HG03565 (cell line): Measurements from ENCODE around the gene CCDC81.

ENCODE experiments used
- ATAC-seq: cut with Tn5 transposase; IDR thresholded peaks from one replicate; pipeline ENCODE4 v1.9.1; 2021; ENCODE audit warnings: mild to moderate bottlenecking, moderate library complexity; ENCODE audit not compliant: unreplicated experiment

CCDC81 gene

DNA sequence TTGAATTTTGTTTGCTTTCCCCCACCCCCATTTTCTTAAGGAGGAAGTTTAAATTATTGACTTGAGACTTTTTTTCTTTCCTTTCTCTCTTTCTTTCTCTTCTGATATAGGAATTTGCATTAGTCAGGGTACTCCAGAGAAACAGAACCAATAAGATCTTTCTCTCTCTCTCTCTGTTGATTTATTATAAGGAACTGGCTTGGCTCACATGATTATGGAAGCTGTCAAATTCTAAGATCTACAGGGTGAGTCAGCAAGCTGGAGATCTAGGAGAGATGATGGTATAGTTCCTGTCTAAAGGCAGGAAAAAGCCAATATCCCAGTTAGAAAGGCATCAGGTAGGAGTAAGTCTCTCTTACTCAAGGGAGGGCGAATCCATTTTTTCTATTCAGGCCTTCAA, 64.0 kb downstream of the CCDC81 start:
- no peak for ATAC-seq

DNA sequence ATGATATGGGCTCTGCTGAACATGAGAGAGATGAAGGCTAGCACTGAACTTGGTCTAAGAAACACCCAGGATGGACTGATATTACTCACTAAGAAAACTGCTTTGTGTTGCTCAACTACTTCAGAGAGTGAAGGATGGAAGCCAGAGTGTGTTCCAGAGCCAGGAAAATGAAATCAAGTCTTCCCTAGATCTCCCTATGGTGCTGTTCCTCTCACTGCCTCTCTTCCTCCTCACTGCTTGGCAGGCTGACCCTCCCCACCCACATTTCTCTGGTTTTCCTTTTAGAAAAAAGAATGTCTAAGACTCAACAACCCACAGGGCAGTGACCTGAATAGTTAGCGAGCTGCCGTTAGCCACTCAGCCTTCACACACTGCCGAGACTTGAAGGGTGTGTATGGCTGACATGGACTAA, 65.6 kb downstream of the CCDC81 start:
- ATAC-seq: no peak

DNA sequence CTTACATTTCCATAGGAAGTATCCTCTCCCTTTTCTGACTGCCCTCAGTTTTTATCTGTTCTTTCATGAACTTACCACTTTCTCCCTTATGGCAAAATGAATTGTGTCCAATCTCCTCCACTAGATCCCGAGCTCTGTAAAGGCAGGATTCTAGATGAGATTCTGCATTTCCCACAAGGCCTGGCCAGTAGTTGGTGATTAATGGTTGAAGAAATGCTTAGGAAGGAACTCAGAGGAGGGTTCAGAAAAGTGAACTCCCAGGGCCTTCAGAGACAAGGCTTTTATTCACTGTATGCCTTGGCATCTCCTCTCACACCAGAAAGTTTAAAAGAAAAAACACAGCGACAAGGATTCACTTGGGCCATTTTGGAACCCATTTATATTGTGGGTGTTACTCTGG, 66.2 kb downstream of the CCDC81 start:
- ATAC-seq: no peak

DNA sequence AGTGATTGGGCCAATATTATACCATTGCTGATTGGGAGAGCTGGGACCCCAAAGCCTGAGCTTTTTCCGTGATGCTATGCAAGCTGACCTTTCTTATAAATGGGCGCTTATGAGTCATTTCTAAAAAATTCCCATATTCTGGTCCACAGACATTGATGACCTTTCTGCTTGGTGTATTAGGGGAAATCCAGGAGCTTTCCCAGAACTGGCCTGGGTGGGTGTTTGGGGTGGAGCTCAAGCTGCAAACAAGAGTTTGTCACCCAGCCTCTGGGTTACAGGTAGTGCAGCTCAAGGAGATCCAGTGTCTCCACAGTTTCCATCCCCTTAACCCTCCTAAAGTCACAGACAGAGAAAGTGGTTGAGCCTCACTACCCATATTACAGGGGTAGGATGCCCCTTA, 67.7 kb downstream of the CCDC81 start:
- no peak for ATAC-seq

DNA sequence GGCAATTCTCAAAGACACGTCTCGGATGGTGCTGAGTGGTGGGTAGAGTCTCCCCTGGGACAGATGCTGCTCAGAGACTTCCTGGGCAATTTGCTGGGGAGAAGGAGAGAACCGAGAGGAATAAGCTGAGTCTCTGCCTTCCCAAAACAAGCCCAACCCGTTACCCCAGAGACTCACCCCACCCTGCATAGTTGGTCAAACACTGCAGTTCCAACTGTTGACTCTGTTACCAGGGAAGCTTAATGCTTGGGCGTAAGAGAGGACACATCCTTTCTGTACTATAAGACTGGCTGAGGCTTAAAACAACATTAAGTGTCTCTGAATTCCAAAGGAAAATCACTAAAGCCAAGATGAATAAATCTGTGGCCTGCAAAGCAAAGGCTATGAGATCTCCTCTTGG, 68.1 kb downstream of the CCDC81 start:
- ATAC-seq: no peak

DNA sequence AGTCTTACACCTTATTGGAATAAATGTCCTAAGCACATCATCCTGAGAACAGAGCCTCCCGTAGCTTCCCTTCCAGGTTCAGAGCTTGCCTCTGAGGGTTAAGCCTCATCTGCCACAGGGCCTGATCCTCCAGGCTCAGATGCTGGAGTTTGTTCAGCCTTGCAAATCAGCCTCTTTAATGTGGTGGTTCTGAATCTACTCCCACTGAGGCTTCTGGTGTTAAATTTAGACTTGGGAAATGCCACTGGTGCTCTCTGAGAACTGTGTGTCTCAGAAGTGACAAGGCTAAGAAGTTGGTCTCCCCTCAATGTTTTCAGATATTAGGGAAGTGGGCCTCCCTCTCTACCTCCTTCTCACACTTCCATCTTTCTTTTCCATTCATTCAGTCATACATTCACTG, 68.7 kb downstream of the CCDC81 start:
- ATAC-seq: peak; percentile 41

DNA sequence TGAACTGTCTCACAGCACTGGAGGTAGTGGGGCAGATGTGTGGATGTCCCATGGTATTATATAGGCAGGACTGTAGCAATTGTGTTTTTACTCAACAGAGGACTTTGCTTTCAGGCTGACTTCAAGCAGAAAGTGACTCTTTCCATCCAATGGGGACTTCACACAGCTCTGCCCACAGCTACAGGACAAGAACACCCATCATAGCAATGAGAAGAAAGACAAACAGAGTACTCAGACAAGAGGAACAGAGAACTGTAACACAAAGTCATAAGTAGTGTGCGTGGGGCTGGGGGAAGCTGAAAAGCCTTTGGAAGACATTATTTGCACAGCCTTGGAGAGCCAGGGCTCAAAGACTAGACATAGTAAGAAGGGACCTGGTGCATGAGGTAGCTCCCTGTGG, 70.3 kb downstream of the CCDC81 start:
- no peak for ATAC-seq

DNA sequence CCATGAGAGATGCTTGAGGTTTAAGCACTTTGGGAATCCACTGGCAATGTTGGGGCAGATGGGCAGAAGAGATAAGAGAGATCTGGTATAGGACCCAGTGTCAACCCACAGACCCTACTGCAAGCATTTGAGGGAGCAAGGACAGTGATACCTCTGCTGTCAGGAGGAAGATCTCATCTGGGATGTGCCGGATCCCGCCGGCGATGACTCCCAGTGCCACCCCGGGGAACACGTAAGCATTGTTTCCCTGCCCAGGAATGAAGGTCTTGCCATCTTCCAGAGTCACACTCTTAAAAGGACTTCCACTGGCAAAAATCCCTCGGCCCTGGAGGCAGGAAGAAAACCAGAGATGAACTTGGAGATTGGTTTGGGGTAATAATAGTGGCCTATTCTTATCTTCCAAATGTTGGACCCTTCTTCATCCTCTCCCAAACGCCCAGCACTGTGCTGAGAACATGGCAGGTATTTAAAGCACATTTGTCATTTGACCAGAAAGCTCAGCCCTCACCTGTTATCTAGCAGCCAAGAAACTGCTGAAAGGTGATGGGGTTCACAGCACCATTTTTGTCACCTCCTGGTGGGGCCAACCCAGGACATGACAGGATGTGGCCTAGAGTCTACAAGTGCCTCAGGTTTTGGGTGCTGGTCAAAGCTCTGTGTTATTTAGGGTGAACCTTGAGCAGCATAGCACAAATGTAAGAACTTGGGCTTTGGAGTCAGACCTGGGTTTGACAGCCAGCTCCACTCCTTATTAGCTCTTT, 71.7 kb downstream of the CCDC81 start:
- no peak for ATAC-seq

DNA sequence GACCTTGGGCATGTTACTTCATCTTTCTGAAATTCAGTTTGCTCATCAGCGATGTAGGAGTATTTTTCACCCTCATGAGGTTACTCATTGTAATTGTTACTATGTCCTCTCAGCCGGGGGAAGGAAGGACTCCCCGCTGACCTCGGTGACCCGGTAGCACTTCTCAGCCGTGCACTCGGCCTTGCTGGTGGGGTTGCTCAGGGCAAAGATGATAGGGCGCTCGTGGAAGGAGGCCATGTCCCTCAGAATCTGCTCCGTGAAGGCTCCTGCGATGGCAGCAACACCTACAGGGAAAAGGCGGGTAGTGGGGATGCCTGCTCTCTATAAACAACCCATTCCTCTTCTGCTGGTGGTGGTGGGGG, 72.2 kb downstream of the CCDC81 start:
- no peak for ATAC-seq

DNA sequence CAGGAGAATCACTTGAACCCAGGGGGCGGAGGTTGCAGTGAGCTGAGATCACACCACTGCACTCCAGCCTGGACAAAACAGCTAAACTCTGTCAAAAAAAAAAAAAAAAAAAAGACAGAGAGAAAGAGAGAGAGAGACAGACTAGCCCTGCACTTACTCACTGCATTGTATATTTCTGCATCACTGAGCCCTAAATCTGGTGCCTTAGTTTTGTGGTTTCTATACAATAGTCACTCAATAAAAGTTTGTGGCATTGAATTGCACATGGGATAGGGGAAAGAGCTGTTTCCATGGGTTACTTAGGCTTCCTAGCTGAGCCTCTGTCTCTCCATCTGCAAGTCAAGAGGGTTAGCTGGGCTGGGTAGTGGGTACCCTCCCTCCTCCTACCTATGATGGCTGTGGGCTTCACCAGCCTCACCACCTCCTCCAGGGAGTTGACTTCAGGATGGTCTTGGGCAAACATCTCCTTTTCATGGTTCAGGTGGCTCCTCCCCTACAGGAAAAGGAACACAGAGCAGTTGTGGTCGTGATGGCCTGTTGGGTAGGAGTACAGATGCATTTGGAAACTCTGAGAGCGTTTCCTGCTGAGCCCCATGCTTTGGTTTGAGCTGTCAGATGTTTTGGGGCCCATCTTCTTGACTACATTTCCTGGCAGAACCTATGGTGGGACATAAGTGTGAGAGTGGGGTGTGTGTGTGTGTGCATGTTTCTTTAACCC, 73.2 kb downstream of the CCDC81 start:
- ATAC-seq: no peak

DNA sequence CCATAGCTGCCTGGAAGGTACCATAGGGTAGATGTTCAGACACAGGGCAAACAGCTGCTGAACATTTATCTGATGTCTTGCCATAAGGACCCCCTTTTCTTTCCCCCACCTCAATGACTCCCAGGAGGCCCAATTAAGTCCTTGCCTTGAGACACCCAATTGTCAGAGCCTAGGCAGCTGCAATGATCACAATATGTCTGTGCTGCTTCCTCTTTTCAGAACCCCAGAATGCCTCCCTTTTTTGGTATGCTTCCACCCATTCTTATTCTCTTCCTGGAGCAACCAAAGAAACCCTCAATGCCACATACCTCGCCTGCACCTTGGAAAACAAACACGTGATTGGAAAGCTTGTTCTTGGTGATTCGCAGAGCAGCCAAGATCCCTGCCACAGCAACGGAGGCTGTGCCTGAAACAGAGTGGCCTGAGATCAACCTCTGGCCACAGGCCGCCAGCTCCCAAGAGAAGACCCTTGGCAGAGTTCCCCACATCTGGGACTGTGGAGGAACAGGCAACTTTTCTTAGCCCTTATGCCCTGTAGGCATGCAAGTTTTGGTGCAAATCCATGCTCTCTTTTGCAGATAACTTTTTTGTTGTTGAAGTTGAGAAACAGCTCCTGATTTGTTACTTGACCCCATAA, 75.4 kb downstream of the CCDC81 start:
- no peak for ATAC-seq

DNA sequence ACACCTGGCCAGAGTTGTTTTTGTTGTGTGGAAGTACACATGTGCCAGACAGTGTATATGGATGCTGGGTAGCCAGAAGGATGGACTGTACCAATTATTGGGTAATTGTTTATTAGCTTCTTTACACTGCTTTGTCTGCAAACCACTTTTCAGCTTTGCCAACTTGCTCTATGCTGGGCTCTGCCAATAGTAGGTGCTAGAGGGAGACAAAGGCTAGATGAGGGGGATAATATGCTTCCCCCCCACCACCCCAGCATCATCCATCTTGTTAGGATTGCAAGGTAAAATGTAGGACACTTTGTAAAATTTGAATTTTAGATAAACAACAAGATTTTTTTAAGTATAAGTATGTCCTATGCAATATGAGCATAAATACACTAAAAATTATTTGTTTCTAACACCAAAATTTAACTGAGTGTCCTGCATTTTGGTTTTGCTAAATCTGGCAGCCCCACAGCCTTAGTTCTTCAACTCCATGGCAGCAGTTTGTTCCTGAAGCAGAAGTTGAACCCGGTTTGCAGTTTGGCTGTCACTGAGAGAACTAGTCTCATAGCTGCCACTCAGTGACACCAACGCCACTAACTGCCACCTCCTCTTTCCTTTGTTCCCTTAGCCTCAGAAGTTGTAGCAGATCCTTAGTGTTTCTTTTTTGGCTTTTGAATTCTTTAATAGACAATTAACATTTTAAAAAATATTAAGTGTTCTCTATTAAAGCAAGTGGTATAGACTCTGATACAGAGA, 78.8 kb downstream of the CCDC81 start:
- ATAC-seq: no peak

DNA sequence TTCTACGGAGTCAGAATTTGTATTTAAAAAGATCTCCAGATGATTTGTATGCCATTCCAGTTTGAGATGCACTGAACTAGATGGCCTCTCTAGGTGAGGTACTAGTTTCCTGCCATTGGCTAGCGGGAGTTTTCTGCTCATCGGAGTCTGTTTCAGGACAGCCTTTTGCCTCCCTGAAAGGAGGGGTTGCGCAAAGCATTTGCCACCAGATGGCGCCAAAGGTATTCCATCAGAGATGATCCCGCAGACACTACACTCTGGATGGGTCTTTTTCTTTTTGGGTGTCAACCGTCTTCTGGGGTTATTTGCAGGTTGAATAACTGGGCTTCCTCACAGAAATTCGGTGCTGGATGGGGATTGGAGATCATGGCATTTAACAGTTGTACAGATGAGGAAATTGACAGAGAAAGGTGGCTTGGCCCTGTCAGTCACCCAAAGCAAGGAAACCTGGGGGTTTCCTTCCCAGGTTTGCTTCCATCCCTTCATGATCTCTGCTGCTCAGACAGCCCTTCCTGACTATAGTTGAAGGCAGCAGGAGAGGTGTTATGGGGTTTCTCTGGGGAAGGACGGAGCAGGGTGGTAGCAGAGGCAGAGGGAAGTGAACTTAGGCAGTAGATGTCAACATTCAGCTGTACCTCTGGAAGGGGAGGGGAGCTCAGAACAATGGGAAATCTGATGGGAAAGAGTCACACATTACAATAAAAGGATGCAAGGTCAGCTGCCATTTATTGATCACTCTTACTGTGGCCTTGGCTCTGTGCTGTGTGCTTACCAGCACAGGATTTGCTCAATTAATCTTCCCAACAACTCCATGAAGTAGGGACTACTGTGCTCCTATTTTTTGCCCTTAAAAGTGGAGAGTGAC, 81.6 kb downstream of the CCDC81 start:
- peak; percentile 71 for ATAC-seq

DNA sequence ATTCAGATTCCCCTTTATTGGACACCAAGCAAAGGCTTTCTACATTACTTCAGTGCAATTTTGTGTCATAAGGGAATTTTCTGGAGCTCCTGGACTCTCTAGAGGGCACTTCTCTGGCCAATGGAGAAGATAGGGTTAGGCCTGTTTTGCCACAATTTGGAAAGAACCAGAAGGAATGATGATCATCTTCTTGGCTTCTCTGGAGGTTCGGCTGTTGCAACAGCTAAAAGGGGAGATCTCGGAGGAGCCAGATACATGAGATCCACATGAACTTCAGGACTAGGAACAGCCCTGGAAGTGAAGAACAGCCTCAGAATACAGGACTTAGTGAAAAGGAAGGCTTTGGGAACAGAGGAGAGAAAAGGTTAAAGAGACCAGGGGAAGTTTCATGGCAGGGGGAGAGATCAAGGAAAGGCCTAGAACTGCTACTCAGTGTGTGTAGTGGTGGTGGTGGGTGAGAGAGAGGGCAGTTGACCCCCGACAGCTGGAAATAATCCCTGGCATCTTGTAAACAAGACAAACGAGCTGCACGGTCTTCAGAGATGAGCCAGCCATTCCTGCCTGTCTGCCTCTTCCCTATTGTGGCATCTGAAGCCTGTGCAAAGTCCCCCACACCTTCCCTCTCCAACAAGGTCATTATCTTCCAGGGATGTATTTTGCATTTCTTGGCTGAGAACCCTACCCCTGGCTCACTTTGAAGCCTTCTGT, 83.8 kb downstream of the CCDC81 start:
- no peak for ATAC-seq

DNA sequence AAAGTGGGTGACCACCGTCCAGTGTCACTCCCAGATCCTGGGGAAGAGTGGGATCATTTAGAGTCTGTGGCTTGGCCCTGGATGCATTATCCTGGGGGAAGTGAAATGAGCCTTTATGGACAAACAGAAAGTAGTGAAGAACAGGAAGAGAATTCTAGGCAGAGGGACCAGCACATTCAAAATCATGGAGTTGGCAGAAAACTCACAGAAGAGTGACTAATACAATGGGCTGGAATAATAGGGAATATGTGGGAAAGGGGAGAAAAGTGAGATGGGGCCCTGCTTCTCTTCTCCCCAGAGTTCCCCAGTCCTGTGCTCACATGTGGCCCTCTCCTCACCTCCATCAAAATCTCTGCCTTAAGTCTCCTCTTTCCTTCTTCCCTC, 84.3 kb downstream of the CCDC81 start:
- no peak for ATAC-seq

DNA sequence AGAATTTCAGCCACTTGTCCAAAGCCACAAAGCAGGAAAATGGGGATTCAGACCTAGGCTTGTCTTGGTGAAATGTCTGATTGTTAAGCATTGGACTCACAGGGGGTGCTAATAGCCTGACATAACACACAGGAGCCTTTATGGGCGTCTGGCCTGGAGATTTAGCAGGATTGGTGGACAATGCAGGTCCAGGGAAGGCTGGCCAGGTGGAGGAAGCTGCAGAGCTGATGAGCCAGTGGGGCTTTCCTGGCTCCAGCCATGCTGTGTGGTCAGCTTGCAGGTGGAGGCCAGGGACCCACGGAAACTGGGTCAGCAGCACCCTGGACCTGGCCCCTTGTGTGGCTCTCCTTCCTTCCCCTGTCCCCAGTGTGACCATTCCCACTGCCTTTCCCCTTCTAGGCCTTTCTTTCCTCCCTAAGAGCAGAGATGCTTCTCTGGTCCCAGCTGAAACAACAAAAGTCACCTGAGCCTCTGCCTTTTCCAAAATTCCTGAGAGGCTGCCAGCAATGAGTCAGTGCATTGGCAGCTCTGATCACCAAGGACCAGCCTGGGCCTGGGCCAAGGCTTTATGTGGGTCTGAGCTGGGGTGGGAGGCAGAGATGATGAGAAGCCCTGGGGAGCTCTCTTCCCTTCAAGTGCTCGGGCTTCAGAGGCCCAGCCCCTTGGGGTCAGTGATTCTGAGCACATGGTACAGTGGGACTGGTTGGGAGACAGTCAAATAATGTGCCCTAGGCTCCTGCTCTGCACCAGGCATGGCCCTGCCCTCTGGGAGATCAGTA, 85.2 kb downstream of the CCDC81 start:
- ATAC-seq: no peak

DNA sequence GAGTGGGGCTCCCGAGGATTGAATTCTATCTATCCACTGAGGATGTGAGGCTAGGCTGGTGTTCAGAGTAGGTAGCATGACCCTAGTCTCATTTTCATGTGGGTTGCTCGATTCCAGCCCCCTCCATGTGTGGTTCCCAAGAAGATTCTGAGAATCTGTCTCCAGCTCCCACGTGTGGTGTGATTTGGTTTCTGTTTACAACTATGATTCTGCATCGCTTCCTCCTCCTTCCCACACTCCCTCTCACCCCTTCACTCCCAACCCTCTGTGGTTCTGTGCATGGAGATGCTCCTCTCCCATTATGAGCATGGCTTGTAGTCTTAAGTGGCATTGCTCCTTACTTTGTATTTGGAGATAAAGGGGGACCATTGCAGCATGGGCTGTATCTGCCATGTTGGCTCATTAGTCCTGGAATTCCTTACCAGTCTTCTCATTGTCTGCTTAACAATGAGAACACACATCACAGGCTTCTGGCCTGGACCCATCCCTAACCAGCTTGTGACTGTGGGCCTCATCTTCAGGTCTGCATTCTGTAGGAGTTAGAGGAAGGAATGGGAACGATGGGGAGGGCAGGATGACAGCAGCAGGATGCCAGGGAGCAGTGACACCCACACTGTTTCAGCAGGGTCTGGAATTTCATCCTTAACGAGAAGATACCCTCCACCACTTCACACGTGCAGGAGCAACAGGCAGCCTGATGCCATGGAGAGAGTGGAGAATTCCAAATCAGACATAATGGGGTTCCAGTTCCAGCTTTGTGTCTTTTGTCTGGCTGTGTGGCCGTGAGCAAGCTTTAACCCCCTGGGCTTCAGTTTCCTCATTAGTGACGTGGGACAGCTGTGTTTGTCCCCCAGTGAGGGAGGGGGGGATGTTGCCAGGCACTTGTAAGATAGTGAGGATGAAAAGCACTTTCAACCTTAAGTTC, 86.0 kb downstream of the CCDC81 start:
- ATAC-seq: no peak

DNA sequence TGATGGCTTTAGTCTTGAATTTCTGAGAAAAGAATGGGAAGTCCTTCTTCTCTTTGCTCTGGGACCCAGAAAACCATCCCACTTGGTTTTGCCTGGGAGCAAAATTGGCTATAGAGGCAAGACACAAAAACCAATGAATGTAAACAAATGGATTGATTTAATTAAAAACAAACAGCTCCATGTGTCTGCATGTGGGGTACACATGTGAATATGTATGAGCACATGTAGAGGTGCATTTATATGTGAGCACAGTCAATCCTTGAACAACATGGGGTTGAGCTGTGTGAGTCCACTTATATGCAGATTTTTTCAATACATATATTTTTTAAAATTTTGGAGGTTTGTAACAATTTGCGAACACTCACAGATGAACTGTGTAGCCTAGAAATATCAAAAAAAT, 87.2 kb downstream of the CCDC81 start:
- no peak for ATAC-seq
